ENCODE data around the gene JAKMIP3. TPM values are rescaled to one million over a fixed set of nuclear protein-coding genes. Genes with fewer than 3 reads are reported as not detected.

JAKMIP3 gene
- total RNA-seq, 1 donor from 2014 or later: 0.18 TPM

DNA sequence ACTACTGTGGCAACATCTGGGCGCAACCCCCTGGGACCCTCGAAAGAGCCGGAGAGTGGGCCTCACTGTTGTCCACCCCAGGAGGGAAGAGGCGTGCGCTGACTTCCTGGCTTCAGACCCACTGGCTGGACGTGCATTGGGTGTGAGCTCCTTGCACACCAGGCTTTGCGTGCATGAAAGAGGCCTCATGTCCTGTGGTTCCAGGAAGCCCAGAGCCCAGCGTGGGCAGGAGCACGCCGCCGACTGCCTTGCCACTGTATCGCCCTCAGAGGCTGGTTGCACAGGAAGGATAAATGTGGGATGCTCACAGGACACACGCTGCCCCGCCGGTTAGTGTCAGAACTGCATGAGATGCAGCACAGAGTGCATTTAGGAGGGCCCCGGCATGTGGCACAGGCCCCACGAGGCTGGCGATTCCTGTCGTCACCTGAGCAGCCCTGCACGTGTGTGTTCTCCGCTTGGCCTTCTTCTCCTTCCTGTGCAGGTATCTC is 8.5 kb upstream of the JAKMIP3 start:
- DNase-seq: no peak
- no peak overlapping the region for H3K4me3 ChIP-seq
- peaks cover 12% of the 10 kb centered on the region for H3K9me3 ChIP-seq
- H3K27me3 ChIP-seq (ENCODE audit: low read depth): peaks cover 37% of the 10 kb centered on the region
- TF ChIP-seq, protein P1, sequence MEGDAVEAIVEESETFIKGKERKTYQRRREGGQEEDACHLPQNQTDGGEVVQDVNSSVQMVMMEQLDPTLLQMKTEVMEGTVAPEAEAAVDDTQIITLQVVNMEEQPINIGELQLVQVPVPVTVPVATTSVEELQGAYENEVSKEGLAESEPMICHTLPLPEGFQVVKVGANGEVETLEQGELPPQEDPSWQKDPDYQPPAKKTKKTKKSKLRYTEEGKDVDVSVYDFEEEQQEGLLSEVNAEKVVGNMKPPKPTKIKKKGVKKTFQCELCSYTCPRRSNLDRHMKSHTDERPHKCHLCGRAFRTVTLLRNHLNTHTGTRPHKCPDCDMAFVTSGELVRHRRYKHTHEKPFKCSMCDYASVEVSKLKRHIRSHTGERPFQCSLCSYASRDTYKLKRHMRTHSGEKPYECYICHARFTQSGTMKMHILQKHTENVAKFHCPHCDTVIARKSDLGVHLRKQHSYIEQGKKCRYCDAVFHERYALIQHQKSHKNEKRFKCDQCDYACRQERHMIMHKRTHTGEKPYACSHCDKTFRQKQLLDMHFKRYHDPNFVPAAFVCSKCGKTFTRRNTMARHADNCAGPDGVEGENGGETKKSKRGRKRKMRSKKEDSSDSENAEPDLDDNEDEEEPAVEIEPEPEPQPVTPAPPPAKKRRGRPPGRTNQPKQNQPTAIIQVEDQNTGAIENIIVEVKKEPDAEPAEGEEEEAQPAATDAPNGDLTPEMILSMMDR (IDR thresholded peaks at IDR 0.05): no peak
- no peaks in the 10 kb centered on the region for H3K4me1 ChIP-seq
- no peak for ATAC-seq
- H3K36me3 ChIP-seq: no peaks in the 10 kb centered on the region
- intact Hi-C loops (cut with DNase I): no loop called here
- no peak overlapping the region for H3K27ac ChIP-seq

DNA sequence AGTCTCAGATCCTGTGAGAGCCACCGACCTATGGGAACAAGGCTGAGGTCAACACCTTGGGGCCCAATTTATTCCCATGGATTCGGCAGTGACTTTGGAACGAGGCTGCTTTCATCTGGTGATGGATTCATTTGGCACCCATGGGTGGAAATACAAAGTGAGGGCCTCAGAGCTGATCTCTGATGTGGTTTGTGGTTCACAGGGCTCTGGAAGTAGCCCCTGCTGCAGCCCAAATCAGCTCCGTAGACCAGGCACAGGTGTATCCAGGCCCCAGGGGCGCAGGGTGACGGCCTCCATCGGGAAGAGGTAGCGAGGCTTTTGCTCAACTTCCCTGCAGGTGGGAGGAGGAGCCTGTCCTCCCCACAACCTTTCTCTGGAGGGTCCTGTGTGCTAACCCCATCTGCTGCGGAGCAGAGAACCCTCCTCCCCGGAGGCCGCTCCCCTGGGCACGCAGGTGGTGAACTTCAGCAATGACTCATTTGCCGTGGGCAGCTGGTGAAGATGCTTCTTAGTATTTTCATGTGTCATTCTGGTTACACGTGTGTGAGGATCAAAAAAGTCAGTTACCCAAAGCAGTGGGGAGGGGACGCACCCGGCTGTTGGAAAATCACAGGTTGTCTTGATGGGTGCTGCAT is 7.5 kb upstream of the JAKMIP3 start:
- Histone ChIP-seq H3K4me3 (no peak overlapping the region), H3K9me3 (peaks cover 2% of the 10 kb centered on the region), H3K27ac (no peak overlapping the region), H3K4me1 (no peaks in the 10 kb centered on the region), H3K27me3 (ENCODE audit: low read depth) (peaks cover 37% of the 10 kb centered on the region), H3K36me3 (no peaks in the 10 kb centered on the region)
- ATAC-seq (no peak), DNase-seq (no peak)
- intact Hi-C loops (cut with DNase I): no loop called here
- TF ChIP-seq, protein P1 (IDR thresholded peaks at IDR 0.05): no peak

DNA sequence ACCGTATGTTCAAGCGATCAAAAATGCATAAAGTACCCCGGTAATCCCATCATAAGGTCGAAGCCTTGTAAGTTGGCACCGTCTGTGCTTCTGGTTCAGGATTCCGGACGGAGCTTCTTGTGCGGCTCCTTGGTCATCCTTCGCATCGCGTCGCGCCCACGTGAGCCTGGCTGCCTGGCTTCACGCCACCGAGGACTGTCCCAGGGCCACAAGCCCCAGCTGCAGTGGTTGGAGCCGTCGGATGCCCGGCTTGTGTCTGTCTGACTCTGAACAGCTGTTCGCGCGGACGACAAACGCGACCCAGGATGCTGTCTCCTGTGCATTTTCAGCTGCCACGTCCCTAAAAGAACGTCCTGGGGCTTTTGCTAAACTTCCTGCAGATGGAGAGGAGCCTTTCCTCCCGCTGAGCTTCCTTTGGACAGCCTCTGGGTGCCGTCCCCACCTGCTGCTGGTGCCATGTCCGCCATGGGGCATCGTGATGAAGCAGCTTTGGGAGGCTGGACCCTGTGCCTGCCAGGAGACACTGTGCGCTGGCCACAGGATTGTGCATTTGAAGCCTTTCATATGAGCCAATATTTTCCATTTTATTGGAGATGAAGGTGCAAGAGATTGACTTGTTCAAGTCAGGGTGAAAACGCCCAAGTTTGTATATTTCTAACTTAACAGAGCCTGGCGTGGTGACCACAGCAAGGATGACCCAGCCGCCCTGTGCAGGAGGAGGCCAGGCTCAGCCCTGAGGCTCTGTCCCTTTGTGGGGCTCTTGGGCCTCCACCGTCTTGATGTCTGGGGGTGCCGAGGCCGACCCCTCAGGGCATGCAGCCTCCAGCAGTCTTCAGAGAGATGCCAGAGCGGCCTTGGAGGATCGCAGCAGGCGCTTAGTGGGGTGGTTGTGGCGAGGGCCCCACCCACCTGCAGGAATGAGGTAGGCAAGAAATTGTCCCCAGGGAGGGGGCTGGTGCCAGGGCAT is 6.7 kb upstream of the JAKMIP3 start:
- intact Hi-C loops (cut with DNase I): no loop called here
- H3K27me3 ChIP-seq (ENCODE audit: low read depth): peaks cover 37% of the 10 kb centered on the region

DNA sequence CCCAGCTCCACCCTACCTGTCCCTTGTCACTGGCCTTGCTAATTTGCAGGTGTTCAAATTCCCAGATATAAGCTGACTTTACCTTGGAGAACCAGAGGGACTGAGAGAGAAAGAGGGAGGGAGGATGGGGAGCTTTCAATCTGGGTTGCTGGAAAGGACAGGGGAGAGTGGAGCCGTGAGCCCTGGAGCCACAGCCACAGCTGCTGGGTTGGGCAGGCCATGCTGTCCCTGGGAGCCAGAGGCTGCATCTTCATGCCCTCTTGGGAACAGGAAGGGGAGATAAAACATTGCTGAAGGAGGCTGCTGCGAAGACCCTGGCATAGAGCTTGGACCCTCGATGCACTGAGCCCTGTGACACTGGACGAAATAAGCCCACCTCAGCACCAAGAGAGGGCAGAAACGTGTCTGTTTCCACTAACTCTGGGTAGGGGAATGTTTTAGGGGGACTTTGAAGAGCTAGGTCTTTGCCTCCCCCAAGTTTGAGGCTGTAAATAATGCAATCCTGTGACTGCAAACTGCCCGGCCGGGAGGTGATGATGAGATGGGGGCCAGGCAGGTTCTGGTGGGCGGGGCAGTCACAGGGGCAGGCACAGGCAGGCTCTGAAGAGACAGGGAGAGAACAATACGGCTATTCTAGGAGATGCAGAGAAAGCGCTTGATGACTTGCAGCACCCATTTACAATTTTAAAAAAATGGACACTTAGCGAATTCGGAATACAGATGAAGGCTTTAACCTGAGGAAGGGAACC is 5.8 kb upstream of the JAKMIP3 start:
- DNase-seq (no peak), ATAC-seq (no peak)
- TF ChIP-seq, protein P1 (IDR thresholded peaks at IDR 0.05): no peak
- H3K27me3 ChIP-seq (ENCODE audit: low read depth): peaks cover 37% of the 10 kb centered on the region
- no peaks in the 10 kb centered on the region for H3K36me3 ChIP-seq
- H3K27ac ChIP-seq: no peak overlapping the region
- intact Hi-C loops (cut with DNase I): no loop called here
- H3K4me3 ChIP-seq: no peak overlapping the region
- H3K4me1 ChIP-seq: no peaks in the 10 kb centered on the region
- no peaks in the 10 kb centered on the region for H3K9me3 ChIP-seq

More for the DNA sequence above, 6.7 kb upstream of the JAKMIP3 start:
- ATAC-seq (no peak), DNase-seq (no peak)
- TF ChIP-seq, protein P1 (IDR thresholded peaks at IDR 0.05): no peak
- H3K4me1 ChIP-seq: no peaks in the 10 kb centered on the region
- H3K4me3 ChIP-seq: no peak overlapping the region
- no peak overlapping the region for H3K27ac ChIP-seq
- H3K9me3 ChIP-seq: no peaks in the 10 kb centered on the region
- H3K36me3 ChIP-seq: no peaks in the 10 kb centered on the region

DNA sequence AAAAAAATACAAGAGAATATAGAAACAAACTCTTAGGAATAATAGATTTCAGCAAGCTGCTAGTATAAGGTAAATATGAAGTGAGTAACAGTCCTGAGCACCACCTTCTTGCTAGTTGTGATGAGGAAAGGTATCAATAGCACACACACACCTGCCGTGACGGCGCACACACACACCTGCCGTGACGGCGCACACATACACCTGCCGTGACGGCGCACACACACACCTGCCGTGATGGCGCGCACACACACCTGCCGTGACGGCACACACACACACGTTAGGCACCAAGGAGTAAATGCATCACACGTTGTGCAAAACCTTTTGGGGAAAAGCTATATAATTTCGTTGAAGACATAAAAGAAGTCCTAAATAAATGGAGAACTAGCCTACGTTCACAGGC is 4.7 kb upstream of the JAKMIP3 start:
- H3K36me3 ChIP-seq: no peaks in the 10 kb centered on the region
- H3K27me3 ChIP-seq (ENCODE audit: low read depth): peaks cover 33% of the 10 kb centered on the region
- no peak overlapping the region for H3K4me3 ChIP-seq
- no peaks in the 10 kb centered on the region for H3K9me3 ChIP-seq
- H3K27ac ChIP-seq: no peak overlapping the region
- intact Hi-C loops (cut with DNase I): no loop called here
- TF ChIP-seq, protein P1 (IDR thresholded peaks at IDR 0.05): no peak
- H3K4me1 ChIP-seq: peaks cover 1% of the 10 kb centered on the region
- ATAC-seq: no peak
- no peak for DNase-seq
